GM20000 (cell line): Measurements from ENCODE around the gene UBE3D.

Source experiments
- DNase-seq: peaks from one replicate; pipeline ENCODE4 v3.0.0; 2012; ENCODE audit warnings: low spot score
- TF ChIP-seq, protein P1 (sequence below): IDR thresholded peaks from 2 replicates; pipeline ENCODE4 v1.5.1; 2012; ENCODE audit warnings: mild to moderate bottlenecking, control low read depth; ENCODE audit errors: extremely low read depth, missing control alignments

Gene UBE3D

DNA sequence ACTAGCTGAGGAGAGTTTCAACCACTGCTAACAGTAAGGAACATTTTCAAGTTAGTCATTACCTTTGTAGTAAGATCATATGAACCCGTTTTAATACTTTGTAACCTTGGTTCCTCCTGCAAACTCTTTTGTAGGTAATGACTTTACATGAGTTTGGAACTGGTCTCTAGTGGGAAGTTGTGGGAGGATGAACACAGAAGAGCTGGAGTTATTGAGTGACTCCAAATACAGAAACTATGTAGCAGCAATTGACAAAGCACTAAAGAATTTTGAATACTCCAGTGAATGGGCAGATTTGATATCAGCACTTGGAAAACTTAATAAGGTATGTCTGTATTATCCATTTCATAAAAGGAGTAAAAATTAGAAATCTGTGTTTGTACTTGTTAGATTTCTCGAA lies 31.1 kb upstream of the UBE3D start:
- no peak for DNase-seq
- TF ChIP-seq, protein P1, sequence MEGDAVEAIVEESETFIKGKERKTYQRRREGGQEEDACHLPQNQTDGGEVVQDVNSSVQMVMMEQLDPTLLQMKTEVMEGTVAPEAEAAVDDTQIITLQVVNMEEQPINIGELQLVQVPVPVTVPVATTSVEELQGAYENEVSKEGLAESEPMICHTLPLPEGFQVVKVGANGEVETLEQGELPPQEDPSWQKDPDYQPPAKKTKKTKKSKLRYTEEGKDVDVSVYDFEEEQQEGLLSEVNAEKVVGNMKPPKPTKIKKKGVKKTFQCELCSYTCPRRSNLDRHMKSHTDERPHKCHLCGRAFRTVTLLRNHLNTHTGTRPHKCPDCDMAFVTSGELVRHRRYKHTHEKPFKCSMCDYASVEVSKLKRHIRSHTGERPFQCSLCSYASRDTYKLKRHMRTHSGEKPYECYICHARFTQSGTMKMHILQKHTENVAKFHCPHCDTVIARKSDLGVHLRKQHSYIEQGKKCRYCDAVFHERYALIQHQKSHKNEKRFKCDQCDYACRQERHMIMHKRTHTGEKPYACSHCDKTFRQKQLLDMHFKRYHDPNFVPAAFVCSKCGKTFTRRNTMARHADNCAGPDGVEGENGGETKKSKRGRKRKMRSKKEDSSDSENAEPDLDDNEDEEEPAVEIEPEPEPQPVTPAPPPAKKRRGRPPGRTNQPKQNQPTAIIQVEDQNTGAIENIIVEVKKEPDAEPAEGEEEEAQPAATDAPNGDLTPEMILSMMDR = no peak

DNA sequence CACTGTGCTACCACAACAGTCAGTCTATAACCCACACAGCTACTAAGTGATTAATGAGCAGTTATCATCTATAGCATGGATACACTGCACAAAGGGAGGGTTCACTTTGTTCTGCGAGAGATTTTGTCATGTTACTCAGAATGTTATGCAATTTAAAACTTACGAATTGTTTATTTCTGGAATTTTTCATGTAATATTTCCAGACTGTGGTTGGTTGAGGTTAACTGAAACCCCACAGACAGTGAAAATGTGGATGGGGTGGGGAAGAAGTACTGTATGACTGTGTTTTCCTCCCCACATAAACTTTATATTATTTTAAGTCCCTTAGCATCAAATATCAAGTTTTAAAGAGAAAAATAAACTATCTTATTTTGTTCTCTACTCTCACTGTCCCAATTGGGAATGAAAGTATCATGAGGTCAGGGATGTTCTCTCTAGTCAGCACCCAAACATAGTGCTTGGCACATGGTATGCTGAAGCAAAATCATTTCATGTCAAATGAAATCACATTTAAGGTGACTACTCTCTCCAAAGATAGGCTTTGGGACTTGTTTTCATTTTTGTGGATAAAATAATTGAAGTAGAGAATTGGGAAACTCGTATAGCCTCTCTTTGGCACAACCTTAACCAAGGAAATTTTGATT lies 27.2 kb upstream of the UBE3D start:
- TF ChIP-seq, protein P1 = no peak
- no peak for DNase-seq

DNA sequence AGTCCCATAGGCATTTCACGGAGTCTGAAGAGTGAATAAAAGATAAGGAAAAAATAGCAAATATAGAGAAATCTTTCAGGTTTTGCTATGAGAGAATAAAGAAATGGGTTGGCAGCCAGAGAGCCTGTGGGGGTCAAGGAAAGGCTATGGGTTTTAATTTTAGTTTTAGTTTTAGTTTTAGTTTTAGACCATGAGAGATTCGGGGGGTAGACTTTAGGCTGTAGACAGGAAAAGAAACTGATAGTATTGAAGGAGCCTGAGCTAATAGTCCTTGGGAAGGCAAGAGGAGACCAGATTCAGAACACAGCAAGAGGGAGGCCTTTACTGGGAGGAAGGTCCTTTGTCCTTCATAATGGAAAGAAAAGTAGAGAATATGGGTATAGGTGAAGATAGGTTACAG lies 21.1 kb upstream of the UBE3D start:
- DNase-seq = peak; percentile 56

DNA sequence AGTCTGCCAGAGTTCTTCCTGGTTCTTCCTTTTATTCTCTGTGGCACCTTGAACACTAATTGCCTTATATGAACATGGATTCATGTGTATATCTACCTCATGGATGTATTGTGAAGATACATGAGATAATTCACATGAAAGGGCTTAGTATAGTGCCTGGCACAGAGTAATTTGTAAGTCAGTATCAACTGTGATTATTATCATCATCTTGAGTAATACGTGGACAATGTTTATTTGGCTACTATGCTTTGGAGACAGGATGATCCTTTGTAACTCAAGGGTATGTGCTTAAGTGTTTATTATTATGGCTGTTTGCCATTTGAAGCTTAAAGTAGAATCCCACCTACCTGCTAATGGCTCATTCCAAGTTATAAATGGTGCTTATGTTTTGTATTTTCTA lies 17.8 kb upstream of the UBE3D start:
- DNase-seq = no peak
- TF ChIP-seq, protein P1 = no peak

More for the DNA sequence above, 21.1 kb upstream of the UBE3D start:
- TF ChIP-seq, protein P1 = no peak

DNA sequence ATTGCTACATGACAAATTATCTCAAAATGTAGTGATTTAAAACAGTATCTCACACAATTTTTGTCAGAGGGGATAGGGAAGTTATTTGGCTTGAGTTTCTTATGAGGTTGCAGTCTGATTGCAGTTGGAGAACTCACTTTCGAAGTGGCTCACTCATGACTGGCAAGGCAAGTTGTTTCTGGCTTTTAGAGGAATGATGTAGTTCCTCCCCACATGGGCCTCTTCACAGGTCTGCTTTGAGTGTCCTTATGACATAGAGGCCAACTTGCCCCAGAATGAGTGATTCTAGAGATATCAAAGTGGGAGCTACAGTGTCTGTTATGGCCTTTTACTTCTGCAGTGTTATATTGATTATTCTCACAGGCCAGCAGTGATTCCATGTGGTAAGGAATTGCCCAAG lies 8.0 kb upstream of the UBE3D start:
- DNase-seq = no peak
- TF ChIP-seq, protein P1 = no peak

DNA sequence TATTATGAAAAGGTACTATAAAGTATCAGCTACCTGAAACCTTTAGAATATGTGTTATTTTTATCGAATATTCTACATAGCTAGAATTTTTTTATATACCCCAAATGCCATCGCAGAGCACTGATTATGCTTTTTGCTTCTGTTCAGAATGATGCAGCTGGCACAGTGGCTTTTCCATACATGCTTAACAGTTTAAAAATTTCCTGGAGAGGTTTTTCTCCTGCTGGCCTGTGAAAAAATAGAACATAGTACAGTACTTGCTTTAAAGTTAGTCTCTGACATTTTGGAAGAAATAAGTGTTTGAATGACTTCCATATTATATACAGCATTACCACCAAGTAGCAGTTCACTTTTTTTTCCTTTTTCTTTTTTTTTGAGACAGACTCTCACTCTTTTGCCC lies 7.1 kb upstream of the UBE3D start:
- TF ChIP-seq, protein P1 = no peak
- DNase-seq = no peak

DNA sequence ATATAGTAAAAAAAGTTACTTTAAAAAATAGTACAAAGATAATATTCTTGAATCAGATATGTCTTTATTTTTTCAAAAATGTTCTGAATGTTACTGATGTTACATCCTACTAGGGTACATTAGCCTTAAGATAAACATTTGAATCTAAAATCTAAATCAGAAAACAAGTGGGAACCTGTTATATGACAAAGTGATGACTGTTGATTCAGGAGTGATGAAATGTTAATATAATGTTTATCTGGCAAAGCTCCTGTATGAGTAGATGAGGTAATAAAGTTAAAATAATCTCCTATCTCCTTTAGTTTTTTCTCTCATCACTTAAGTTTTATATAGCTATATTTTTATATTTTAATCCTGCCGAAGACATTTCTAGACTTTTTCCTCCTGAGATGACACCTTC lies 6.1 kb upstream of the UBE3D start:
- TF ChIP-seq, protein P1 = no peak
- DNase-seq = no peak
